ENCODE results near the gene PLCL2. TPM values are rescaled to one million over a fixed set of nuclear protein-coding genes. Genes with fewer than 3 reads are reported as not detected.

Gene PLCL2
- total and polyA plus RNA-seq, 4 donors, result 1.0 to 16.7 (median 7.1) TPM

DNA sequence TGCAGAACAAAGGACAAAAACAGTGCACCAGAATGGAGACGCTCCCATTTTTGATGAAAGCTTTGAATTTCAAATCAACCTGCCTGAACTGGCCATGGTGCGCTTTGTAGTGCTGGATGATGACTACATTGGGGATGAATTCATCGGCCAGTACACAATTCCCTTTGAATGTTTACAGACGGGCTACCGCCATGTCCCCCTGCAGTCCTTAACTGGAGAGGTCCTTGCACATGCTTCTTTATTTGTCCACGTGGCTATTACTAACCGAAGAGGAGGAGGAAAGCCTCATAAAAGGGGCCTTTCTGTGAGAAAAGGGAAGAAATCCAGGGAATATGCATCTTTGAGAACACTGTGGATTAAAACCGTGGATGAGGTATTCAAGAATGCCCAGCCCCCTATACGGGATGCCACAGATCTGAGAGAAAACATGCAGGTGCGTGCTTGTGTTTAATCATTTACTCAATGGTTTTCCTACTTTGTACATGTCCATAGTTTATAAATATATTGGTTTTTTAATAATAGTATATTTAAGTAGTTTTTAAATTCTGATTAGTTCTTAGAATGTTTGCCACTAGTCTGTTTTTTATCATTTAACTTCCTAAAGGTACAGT, 127.1 kb downstream of the PLCL2 start:
- ATAC-seq (ENCODE audit: insufficient read depth, low FRiP score) (no peak), DNase-seq (no peak)
- Histone ChIP-seq H3K27ac (ENCODE audit: low read depth in 1 of 2, low read length in 1 of 2) (no peak overlapping the region), H3K9me3 (ENCODE audit: control insufficient read depth in 4 of 4, insufficient read depth in 3 of 4, low read length in 3 of 4) (no peaks in the 10 kb centered on the region), H3K4me3 (no peak overlapping the region), H3K9ac (ENCODE audit: insufficient read depth in 1 of 2, low read length in 2 of 2) (no peak overlapping the region), H3K36me3 (ENCODE audit: control insufficient read depth in 4 of 4, insufficient read depth in 4 of 4, low read length in 4 of 4) (peaks cover 0 to 14% (median 6%) of the 10 kb centered on the region in 4 donors), H3K4me1 (ENCODE audit: control insufficient read depth in 5 of 5, insufficient read depth in 5 of 5, low read length in 5 of 5) (peaks cover 0 to 8% (median 0%) of the 10 kb centered on the region in 5 donors), H3K27me3 (ENCODE audit: control insufficient read depth in 3 of 3, insufficient read depth in 3 of 3, low read length in 2 of 3) (no peaks in the 10 kb centered on the region)
- TF ChIP-seq, protein P1, sequence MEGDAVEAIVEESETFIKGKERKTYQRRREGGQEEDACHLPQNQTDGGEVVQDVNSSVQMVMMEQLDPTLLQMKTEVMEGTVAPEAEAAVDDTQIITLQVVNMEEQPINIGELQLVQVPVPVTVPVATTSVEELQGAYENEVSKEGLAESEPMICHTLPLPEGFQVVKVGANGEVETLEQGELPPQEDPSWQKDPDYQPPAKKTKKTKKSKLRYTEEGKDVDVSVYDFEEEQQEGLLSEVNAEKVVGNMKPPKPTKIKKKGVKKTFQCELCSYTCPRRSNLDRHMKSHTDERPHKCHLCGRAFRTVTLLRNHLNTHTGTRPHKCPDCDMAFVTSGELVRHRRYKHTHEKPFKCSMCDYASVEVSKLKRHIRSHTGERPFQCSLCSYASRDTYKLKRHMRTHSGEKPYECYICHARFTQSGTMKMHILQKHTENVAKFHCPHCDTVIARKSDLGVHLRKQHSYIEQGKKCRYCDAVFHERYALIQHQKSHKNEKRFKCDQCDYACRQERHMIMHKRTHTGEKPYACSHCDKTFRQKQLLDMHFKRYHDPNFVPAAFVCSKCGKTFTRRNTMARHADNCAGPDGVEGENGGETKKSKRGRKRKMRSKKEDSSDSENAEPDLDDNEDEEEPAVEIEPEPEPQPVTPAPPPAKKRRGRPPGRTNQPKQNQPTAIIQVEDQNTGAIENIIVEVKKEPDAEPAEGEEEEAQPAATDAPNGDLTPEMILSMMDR (IDR thresholded peaks at IDR 0.05; ENCODE audit: control extremely low read depth, extremely low read depth), result no peak
- whole genome bisulfite sequencing, 2 donors, result 82 to 88% methylated on average over 10 of the region's 10 CpGs

DNA sequence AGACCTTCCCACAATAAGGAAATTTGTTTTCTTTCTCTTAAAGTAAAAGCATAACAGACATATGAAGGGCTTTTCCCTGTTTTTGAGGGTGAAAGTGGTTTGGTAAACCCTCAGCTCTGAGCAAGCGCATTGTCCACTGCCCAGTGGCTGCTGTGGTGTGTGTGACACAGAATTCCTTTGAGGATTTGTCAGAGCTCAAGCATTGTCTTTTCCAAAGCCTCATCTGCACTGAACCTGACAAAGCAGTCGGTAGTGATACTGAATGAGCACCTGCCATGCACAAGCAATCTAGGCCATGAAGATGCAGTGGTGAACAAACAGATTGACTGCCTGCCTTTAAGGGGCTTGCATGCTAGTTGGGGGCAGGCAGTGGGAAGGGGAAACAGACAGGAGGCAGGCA, 128.3 kb downstream of the PLCL2 start:
- Histone ChIP-seq H3K9me3 (ENCODE audit: control insufficient read depth in 4 of 4, insufficient read depth in 3 of 4, low read length in 3 of 4) (no peaks in the 10 kb centered on the region), H3K4me1 (ENCODE audit: control insufficient read depth in 5 of 5, insufficient read depth in 5 of 5, low read length in 5 of 5) (peaks cover 0 to 8% (median 0%) of the 10 kb centered on the region in 5 donors), H3K27ac (ENCODE audit: low read depth in 1 of 2, low read length in 1 of 2) (peak overlapping the region in 1 of 2 donors; percentile 9), H3K27me3 (ENCODE audit: control insufficient read depth in 3 of 3, insufficient read depth in 3 of 3, low read length in 2 of 3) (no peaks in the 10 kb centered on the region), H3K36me3 (ENCODE audit: control insufficient read depth in 4 of 4, insufficient read depth in 4 of 4, low read length in 4 of 4) (peaks cover 0 to 14% (median 6%) of the 10 kb centered on the region in 4 donors), H3K4me3 (no peak overlapping the region), H3K9ac (ENCODE audit: insufficient read depth in 1 of 2, low read length in 2 of 2) (no peak overlapping the region)
- ATAC-seq (ENCODE audit: insufficient read depth, low FRiP score) (no peak), DNase-seq (no peak)
- TF ChIP-seq, protein P1 (IDR thresholded peaks at IDR 0.05; ENCODE audit: control extremely low read depth, extremely low read depth), result no peak
- 86 to 94% methylated on average over 2 of the region's 2 CpGs for WGBS, 2 donors

DNA sequence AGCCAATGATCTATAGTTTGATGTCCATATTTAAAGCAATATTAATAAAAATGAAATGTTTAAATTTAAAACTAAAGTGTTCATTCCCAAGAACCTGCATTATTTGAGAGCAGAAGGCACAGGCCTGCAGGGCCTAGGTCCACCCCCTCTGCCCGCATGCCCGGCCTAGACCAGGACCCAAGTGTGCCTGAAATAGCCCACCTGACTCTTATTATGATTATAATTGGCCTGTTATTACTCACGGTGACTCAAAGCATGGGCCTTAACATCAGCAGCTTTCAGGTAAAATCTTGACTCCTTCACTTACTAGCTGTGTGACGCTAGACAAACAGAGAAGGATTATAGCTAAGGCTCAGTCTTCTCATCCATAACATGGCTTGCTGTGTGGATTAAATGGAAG, 128.8 kb downstream of the PLCL2 start:
- H3K9me3 ChIP-seq (ENCODE audit: control insufficient read depth in 4 of 4, insufficient read depth in 3 of 4, low read length in 3 of 4), result no peaks in the 10 kb centered on the region
- H3K4me1 ChIP-seq (ENCODE audit: control insufficient read depth in 5 of 5, insufficient read depth in 5 of 5, low read length in 5 of 5), result peaks cover 0 to 8% (median 0%) of the 10 kb centered on the region in 5 donors
- DNase-seq (no peak), ATAC-seq (ENCODE audit: insufficient read depth, low FRiP score) (no peak)
- 94 to 99% methylated on average over 4 of the region's 4 CpGs for WGBS, 2 donors
- H3K9ac ChIP-seq (ENCODE audit: insufficient read depth in 1 of 2, low read length in 2 of 2), result no peak overlapping the region
- H3K27me3 ChIP-seq (ENCODE audit: control insufficient read depth in 3 of 3, insufficient read depth in 3 of 3, low read length in 2 of 3), result no peaks in the 10 kb centered on the region
- H3K36me3 ChIP-seq (ENCODE audit: control insufficient read depth in 4 of 4, insufficient read depth in 4 of 4, low read length in 4 of 4), result peaks cover 0 to 14% (median 6%) of the 10 kb centered on the region in 4 donors
- no peak overlapping the region for H3K4me3 ChIP-seq
- TF ChIP-seq, protein P1 (IDR thresholded peaks at IDR 0.05; ENCODE audit: control extremely low read depth, extremely low read depth), result no peak
- H3K27ac ChIP-seq (ENCODE audit: low read depth in 1 of 2, low read length in 1 of 2), result peak overlapping the region in 1 of 2 donors; percentile 13
